ENCODE data around the gene ZNF736.

DNA sequence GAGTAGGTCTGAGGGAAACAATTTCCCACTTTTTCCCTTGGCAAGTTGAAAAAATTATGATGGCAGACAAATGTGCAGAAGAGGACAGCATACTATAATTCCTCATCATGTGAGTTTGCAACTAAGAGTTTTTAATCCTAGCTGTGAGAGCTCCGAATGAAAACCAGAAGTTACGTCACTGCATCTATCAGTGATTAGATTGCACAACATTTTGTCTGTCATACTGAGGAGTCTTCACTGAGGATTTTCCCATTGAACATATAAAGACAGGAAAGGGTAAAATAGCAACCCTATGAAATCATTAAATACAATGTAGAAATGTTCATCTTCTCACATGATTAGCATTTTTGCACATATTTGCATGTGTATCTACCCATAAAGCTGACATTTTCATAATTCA is 45.8 kb downstream of the ZNF736 start:
- TF ChIP-seq, protein P1, sequence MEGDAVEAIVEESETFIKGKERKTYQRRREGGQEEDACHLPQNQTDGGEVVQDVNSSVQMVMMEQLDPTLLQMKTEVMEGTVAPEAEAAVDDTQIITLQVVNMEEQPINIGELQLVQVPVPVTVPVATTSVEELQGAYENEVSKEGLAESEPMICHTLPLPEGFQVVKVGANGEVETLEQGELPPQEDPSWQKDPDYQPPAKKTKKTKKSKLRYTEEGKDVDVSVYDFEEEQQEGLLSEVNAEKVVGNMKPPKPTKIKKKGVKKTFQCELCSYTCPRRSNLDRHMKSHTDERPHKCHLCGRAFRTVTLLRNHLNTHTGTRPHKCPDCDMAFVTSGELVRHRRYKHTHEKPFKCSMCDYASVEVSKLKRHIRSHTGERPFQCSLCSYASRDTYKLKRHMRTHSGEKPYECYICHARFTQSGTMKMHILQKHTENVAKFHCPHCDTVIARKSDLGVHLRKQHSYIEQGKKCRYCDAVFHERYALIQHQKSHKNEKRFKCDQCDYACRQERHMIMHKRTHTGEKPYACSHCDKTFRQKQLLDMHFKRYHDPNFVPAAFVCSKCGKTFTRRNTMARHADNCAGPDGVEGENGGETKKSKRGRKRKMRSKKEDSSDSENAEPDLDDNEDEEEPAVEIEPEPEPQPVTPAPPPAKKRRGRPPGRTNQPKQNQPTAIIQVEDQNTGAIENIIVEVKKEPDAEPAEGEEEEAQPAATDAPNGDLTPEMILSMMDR (IDR thresholded peaks at IDR 0.05): no peak
- TF ChIP-seq POLR2A (IDR thresholded peaks at IDR 0.05): no peak
